H9 (cell line): ENCODE measurements around the gene TMEM109. TPM values are rescaled to one million over a fixed set of nuclear protein-coding genes. Genes with fewer than 3 reads are reported as not detected.

Experiments used
- DNase-seq: peaks from one replicate; pipeline ENCODE4 v3.0.0-alpha.2; 2017
- H2AFZ ChIP-seq: one replicate; pipeline ENCODE4 v1.6.1; 2013; ENCODE audit warnings: mild to moderate bottlenecking, low read length, control low read depth, moderate library complexity
- H2AK5ac ChIP-seq: 2 replicates; pipeline ENCODE4 v1.6.1; 2013; ENCODE audit warnings: low read length, control low read depth, mixed read lengths; ENCODE audit not compliant: insufficient read length
- H2BK120ac ChIP-seq: one replicate; pipeline ENCODE4 v1.6.1; 2013; ENCODE audit warnings: low read depth, mild to moderate bottlenecking, low read length, control low read depth, inconsistent platforms; ENCODE audit not compliant: poor library complexity, severe bottlenecking
- H2BK12ac ChIP-seq: 2 replicates; pipeline ENCODE4 v1.6.1; 2013; ENCODE audit warnings: low read length, control low read depth, mixed read lengths, low read depth; ENCODE audit not compliant: insufficient read length
- H2BK15ac ChIP-seq: 2 replicates; pipeline ENCODE4 v1.6.1; 2013; ENCODE audit warnings: low read depth, low read length, control low read depth
- H2BK20ac ChIP-seq: one replicate; pipeline ENCODE4 v1.6.1; 2013; ENCODE audit warnings: low read depth, mild to moderate bottlenecking, low read length, control low read depth, inconsistent platforms; ENCODE audit not compliant: poor library complexity, severe bottlenecking
- H2BK5ac ChIP-seq: 2 replicates; pipeline ENCODE4 v1.6.1; 2013; ENCODE audit warnings: low read length, control low read depth, mixed read lengths; ENCODE audit not compliant: insufficient read length
- H3K14ac ChIP-seq: 2 replicates; pipeline ENCODE4 v1.6.1; 2013; ENCODE audit warnings: low read length, control low read depth; ENCODE audit not compliant: insufficient read depth
- H3K18ac ChIP-seq: 2 replicates; pipeline ENCODE4 v1.6.1; 2013; ENCODE audit warnings: low read depth, mild to moderate bottlenecking, mixed read lengths, low read length, control low read depth; ENCODE audit not compliant: insufficient read length
- H3K23ac ChIP-seq: 2 replicates; pipeline ENCODE4 v1.6.1; 2013; ENCODE audit warnings: low read length, control low read depth, mixed read lengths, low read depth; ENCODE audit not compliant: insufficient read length
- H3K23me2 ChIP-seq: 2 replicates; pipeline ENCODE4 v1.6.1; 2013; ENCODE audit warnings: low read depth, mild to moderate bottlenecking, mixed read lengths, low read length, control low read depth; ENCODE audit not compliant: insufficient read length, poor library complexity, severe bottlenecking
- H3K27ac ChIP-seq: 2 replicates; pipeline ENCODE4 v1.5.1; 2013; ENCODE audit warnings: low read length, control low read depth, mixed read lengths, low read depth; ENCODE audit not compliant: insufficient read length
- H3K27me3 ChIP-seq: 2 replicates; pipeline ENCODE4 v1.6.1; 2013; ENCODE audit warnings: low read length, control low read depth, inconsistent platforms; ENCODE audit not compliant: insufficient read depth
- H3K4ac ChIP-seq: 2 replicates; pipeline ENCODE4 v1.6.1; 2013; ENCODE audit warnings: low read depth, mild to moderate bottlenecking, control low read depth, inconsistent platforms, low read length, moderate library complexity
- H3K4me1 ChIP-seq: 2 replicates; pipeline ENCODE4 v1.6.1; 2013; ENCODE audit warnings: low read length, control low read depth, inconsistent platforms; ENCODE audit not compliant: insufficient read depth
- H3K4me2 ChIP-seq: 2 replicates; pipeline ENCODE4 v1.6.1; 2013; ENCODE audit warnings: low read length, control low read depth, mixed read lengths; ENCODE audit not compliant: insufficient read length, insufficient read depth
- H3K56ac ChIP-seq: 2 replicates; pipeline ENCODE4 v1.6.1; 2013; ENCODE audit warnings: low read depth, mild to moderate bottlenecking, mixed read lengths, low read length, control low read depth; ENCODE audit not compliant: insufficient read length
- H3K79me1 ChIP-seq: 2 replicates; pipeline ENCODE4 v1.6.1; 2013; ENCODE audit warnings: low read depth, mild to moderate bottlenecking, moderate library complexity, low read length, control low read depth, inconsistent platforms; ENCODE audit not compliant: insufficient read depth, poor library complexity, severe bottlenecking
- H3K79me2 ChIP-seq: 2 replicates; pipeline ENCODE4 v1.6.1; 2013; ENCODE audit warnings: low read length, control low read depth, inconsistent platforms; ENCODE audit not compliant: insufficient read depth
- H3K9ac ChIP-seq: 2 replicates; pipeline ENCODE4 v1.6.1; 2013; ENCODE audit warnings: low read length, control low read depth, mixed read lengths; ENCODE audit not compliant: insufficient read length; ENCODE audit errors: extremely low read depth
- H3K9me3 ChIP-seq: one replicate; pipeline ENCODE4 v1.6.1; 2013; ENCODE audit warnings: low read depth, low read length, inconsistent platforms; ENCODE audit not compliant: control insufficient read depth
- H3T11ph ChIP-seq: one replicate; pipeline ENCODE4 v1.6.1; 2013; ENCODE audit warnings: mild to moderate bottlenecking, low read length, control low read depth, inconsistent platforms
- H4K20me1 ChIP-seq: one replicate; pipeline ENCODE4 v1.6.1; 2013; ENCODE audit not compliant: control insufficient read depth, insufficient read length, insufficient read depth
- H4K5ac ChIP-seq: 2 replicates; pipeline ENCODE4 v1.6.1; 2013; ENCODE audit warnings: low read depth, mild to moderate bottlenecking, mixed read lengths, low read length, control low read depth; ENCODE audit not compliant: insufficient read length
- H4K8ac ChIP-seq: replicated peaks from 2 replicates; pipeline ENCODE4 v1.6.1; 2013; ENCODE audit warnings: low read length, control low read depth, mixed read lengths, low read depth; ENCODE audit not compliant: insufficient read length
- H4K91ac ChIP-seq: 2 replicates; pipeline ENCODE4 v1.6.1; 2013; ENCODE audit warnings: low read depth, mild to moderate bottlenecking, moderate library complexity, mixed read lengths, low read length, control low read depth; ENCODE audit not compliant: insufficient read length
- H3K27ac Mint-ChIP-seq, 3 experiments: 2 replicates in 2 of 3; 3 replicates in 1 of 3; pipeline ENCODE4 v1.8.0; 2020 to 2021; ENCODE audit warnings: mixed read lengths in 3 of 3, mild to moderate bottlenecking in 1 of 3, moderate library complexity in 1 of 3
- H3K27me3 Mint-ChIP-seq: 2 replicates; pipeline ENCODE4 v1.8.0; 2021; ENCODE audit warnings: low read depth, mild to moderate bottlenecking, moderate library complexity, mixed read lengths
- H3K36me3 Mint-ChIP-seq, 3 experiments: 2 replicates in 2 of 3; 3 replicates in 1 of 3; pipeline ENCODE4 v1.8.0; 2020 to 2021; ENCODE audit warnings: low read depth in 3 of 3, mixed read lengths in 3 of 3; ENCODE audit not compliant: insufficient read depth in 1 of 3
- H3K4me1 Mint-ChIP-seq, 2 experiments: 2 replicates each; pipeline ENCODE4 v1.8.0; 2020; ENCODE audit warnings: mixed read lengths in 2 of 2
- H3K4me3 Mint-ChIP-seq, 2 experiments: 2 replicates in 1 of 2; 3 replicates in 1 of 2; pipeline ENCODE4 v1.8.0; 2020 to 2021; ENCODE audit warnings: mild to moderate bottlenecking in 2 of 2, mixed read lengths in 2 of 2, moderate library complexity in 1 of 2
- H3K9me3 Mint-ChIP-seq, 2 experiments: 2 replicates in 1 of 2; 3 replicates in 1 of 2; pipeline ENCODE4 v1.8.0; 2020; ENCODE audit warnings: mild to moderate bottlenecking in 2 of 2, mixed read lengths in 2 of 2, moderate library complexity in 1 of 2
- CTCF ChIP-seq: fragments of 200-600 bp; sonication (generic); conservative IDR thresholded peaks from 3 replicates; pipeline ENCODE4 v1.8.0; 2021; ENCODE audit warnings: antibody characterized with exemption, mild to moderate bottlenecking
- WGBS: extraction: QIAGEN DNeasy Blood & Tissue Kit; methylation state at CpG from one replicate; pipeline ENCODE4 v1.1.7; 2013; ENCODE audit warnings: missing lambda C conversion rate, low lambda C conversion rate, mixed read lengths; ENCODE audit not compliant: insufficient read length; ENCODE audit errors: extremely low coverage; 5-methylcytosine and 5-hydroxymethylcytosine counted together
- total RNA-seq: library from RNA; stranded (reverse); gene quantifications from 2 replicates; pipeline ENCODE4 v1.2.1, GENCODE V29; 2021

TMEM109 gene
- total RNA-seq, 1 experiment from 2014 or later, result 38.0 TPM

GRCh38 chr11:60897496-60897895 is 16.5 kb upstream of the TMEM109 start:
- Histone ChIP-seq H3K4me1 (no peaks in the 10 kb centered on the region), H3K14ac (no peak overlapping the region), H3K4ac (no peak overlapping the region), H3K27ac (no peak overlapping the region), H3K23me2 (no peaks in the 10 kb centered on the region), H3K79me2 (no peaks in the 10 kb centered on the region), H2BK15ac (no peak overlapping the region), H3K27me3 (no peaks in the 10 kb centered on the region), H3K18ac (no peak overlapping the region), H3K56ac (no peak overlapping the region), H4K5ac (no peak overlapping the region), H2BK5ac (no peak overlapping the region), H4K8ac (no peak overlapping the region), H2BK120ac (no peak overlapping the region), H2AFZ (no peak overlapping the region), H3K23ac (no peak overlapping the region), H3T11ph (no peak overlapping the region), H2AK5ac (no peak overlapping the region), H3K9me3 (no peaks in the 10 kb centered on the region), H3K79me1 (no peaks in the 10 kb centered on the region), H4K20me1 (peaks cover 2% of the 10 kb centered on the region), H2BK20ac (no peak overlapping the region), H2BK12ac (no peak overlapping the region), H4K91ac (no peak overlapping the region), H3K9ac (no peak overlapping the region), H3K4me2 (no peak overlapping the region)
- Mint-ChIP-seq H3K4me3 (no peak overlapping the region), H3K27me3 (no peaks in the 10 kb centered on the region), H3K36me3 (peaks cover 45 to 96% (median 68%) of the 10 kb centered on the region in 3 experiments; a peak in 6 of 7 replicates), H3K9me3 (no peaks in the 10 kb centered on the region), H3K4me1 (no peaks in the 10 kb centered on the region), H3K27ac (no peak overlapping the region)
- WGBS, result no CpG with 5 or more reads among the region's 4 CpGs
- TF ChIP-seq CTCF, result no peak
- no peak for DNase-seq
